NCI-H2196 treated with DMSO at 0.1 percent for 48 hours (cell line): Measurements from ENCODE around the gene BIVM.

Experiments used
- DNase-seq: peaks from one replicate; lab custom pipeline; 2025; ENCODE audit not compliant: unreplicated experiment; lab: John Stamatoyannopoulos, UW

Gene BIVM

GRCh38 chr13:102877303-102877702 lies 78.4 kb downstream of the BIVM start:
- DNase-seq: no peak

- no peak for DNase-seq
Observed at GRCh38 chr13:102878481-102878880, 79.6 kb downstream of the BIVM start.

GRCh38 chr13:102879793-102880499 lies 81.0 kb downstream of the BIVM start:
- no peak for DNase-seq

GRCh38 chr13:102881819-102882686 lies 83.1 kb downstream of the BIVM start:
- no peak for DNase-seq
